Urothelium cell line (cell line): ENCODE data around the gene KIF16B.
"Not testable (repeated sequence)": the region's sequence is repeated elsewhere in the genome, so short reads cannot be mapped to it uniquely, and the experiment has no call there.

Experiments
- DNase-seq: peaks from one replicate; pipeline ENCODE4 v3.0.0; 2011; ENCODE audit warnings: low spot score, mixed read lengths
- FAIRE-seq: peaks from 2 replicates; lab custom pipeline; 2011; peaks lifted over from hg19 to GRCh38; lab: Jason Lieb, UNC

KIF16B gene

DNA sequence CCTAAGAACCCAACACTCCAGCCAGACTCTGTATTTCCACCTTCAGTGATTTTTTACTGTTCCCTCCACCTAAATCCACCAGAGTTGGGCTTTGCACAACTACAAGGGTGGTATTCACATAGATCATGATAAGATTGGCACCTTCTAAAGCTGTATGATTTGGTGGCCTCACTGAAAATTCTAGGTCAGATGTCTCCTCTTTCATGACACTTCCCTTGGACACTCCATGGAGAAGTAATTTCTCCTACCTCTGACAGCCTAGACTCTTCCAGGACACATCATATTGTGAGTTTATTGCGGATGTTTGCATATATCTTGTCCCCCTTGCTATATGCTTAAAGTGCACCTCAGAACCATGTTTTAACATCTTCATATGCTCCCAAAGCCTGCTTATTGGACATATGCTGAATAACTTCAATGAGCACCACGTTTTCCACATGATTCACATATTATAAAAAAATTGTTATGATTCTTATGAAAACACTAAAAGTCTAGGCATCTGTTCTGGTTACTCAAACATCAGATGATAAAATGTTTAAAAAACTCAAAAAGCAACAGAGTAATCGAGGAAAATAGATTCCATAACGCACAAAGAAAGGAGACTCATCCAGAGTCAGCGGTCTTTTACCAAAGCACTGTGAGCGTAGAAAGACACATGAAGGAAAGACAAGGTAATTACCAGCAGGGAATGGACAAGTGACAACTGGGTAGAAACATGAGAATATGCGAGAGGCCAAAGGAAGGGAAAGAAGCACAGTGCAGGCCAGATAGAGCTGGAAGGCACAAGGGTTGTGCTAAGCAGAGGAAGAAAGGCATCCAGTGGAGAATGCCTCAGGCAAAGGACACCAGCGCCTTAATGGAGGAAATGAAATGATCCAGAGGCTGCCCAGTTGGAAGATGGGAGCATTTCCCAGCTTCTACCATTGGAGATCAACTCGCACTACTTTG lies 46.5 kb downstream of the KIF16B start:
- DNase-seq (no peak), FAIRE-seq (no peak)

DNA sequence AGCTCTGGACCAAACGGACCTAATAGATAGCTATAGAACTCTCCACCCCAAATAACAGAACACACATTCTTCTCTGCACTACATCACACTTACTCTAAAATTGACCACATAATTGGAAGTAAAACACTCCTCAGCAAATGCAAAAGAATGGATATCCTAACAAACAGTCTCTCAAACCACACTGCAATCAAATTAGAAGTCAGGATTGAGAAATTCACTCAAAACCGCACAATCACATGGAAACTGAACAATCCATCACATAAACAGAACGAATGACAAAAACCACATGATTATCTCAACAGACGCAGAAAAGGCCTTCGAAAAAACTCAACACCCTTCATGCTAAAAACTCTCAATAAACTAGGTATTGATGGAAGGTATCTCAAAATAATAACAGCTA lies 50.6 kb downstream of the KIF16B start:
- FAIRE-seq, DNase-seq: not testable (repeated sequence)

DNA sequence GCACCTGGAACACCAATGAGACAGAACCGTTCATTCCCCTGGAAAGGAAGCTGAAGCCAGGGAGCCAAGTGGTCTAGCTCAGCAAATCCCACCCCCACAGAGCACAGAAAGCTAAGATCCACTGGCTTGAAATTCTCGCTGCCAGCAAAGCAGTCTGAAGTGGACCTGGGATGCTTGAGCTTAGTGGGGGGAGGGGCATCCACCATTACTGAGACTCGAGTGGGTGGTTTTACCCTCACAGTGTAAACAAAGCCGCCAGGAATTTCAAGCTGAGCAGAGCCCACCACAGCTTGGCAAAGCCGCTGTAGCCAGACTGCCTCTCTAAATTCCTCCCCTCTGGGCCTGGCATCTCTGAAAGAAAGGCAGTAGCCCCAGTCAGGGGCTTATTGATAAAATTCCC lies 53.1 kb downstream of the KIF16B start:
- DNase-seq (no peak), FAIRE-seq (no peak)

DNA sequence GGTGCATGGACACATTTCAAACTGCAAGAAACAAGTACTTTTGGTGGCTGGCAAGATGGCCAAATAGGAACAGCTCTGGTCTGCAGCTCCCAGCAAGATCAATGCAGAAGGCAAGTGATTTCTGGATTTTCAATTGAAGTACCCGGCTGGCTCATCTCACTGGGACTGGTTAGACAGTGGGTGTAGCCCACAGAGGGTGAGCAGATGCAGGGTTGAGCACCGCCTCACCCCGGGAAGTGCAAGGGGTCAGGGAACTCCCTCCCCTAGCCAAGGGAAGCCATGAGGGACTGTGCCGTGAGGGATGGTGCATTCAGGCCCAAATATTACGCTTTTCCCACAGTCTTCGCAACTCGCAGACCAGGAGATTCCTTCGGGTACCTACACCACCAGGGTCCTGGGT lies 53.6 kb downstream of the KIF16B start:
- not testable (repeated sequence) for DNase-seq, FAIRE-seq

DNA sequence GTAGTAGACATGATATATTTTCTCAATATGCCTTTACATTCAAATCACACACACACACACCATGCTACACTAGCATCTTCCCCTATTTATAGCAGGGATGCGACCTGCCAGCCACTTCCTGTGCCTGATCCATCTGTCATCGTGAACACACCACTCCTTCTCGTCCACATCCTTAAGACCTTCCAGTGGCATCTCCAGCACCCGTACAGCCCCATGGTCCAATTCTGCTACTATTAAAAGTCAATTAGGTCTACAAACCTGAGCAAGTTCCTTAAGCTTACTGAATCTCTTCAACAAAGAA lies 54.5 kb downstream of the KIF16B start:
- DNase-seq: no peak
- FAIRE-seq: no peak

DNA sequence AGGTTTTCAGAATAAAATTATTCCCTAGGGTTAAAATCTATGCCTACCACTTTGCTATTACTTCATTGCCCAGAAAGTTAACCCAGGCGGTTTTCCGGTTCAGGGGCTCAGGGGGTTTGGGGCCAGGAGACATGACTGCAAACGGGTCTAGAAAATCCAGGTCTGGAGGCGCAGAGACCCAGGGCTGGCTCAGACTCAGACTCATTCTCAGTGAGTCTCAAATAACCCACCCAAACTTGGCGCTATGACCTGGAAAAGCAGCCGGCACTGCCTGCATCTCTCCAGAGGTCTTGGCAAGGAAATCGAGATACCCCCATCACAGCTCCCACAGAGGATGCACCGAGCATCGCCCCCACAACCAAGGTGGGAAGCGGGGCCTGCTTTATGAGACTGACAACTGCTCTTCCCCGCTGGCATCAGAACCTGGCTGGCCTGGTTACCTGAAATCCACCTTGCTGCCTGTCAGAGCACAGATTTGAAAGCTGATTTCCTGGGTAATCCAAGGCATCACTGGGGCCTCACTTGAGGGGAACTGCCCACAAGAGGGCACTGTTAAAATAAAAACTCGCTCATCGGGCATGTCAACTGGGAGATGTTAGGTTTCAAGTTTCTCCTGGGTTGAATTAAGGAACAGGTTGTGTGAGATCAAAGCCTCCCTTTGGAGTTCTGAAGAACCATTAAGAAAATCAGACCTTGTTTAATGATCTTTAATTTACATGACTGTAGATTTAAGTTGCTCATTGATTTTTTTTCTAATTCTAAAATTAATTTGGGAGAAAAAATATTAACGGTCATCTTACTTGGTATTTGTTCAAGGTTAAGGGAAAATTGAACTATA lies 55.1 kb downstream of the KIF16B start:
- FAIRE-seq (no peak), DNase-seq (peak; percentile 68)

DNA sequence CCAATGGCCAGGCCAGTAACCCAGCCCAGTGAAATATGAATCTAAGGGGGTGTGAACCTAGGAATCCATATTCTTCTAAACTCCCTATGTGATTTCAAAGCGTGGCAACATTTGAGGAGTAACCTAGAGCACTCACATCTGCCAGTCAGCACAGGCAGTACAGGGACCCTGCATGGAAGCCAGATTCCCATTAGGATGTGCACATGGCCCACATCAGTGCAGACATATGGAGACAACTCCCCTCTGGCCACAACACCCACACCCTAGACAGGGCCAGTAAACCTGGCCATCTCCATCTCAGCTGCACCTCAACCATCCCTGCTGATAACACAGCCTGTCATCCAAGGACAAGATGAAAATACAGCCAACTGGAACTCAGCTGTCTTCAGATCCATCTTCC lies 56.5 kb downstream of the KIF16B start:
- FAIRE-seq: no peak
- DNase-seq: no peak

DNA sequence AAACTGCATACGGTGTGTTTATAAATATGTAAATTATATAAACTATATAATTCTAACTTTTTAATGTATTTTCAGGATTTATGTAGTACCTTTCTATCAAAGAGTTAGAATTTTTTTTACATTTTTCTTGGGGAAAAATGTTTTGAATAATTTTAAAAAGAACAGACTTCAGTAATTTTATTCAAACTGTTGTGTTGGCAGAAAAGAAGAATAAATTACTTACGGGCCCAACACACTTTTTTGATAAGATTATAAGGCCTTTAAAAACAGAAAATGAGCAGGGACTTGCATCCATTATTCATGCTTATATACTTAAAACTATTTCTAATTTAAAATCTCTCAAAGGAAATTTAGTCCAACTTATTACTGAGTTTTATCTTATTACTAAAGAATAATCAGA lies 58.2 kb downstream of the KIF16B start:
- no peak for FAIRE-seq
- DNase-seq: no peak

DNA sequence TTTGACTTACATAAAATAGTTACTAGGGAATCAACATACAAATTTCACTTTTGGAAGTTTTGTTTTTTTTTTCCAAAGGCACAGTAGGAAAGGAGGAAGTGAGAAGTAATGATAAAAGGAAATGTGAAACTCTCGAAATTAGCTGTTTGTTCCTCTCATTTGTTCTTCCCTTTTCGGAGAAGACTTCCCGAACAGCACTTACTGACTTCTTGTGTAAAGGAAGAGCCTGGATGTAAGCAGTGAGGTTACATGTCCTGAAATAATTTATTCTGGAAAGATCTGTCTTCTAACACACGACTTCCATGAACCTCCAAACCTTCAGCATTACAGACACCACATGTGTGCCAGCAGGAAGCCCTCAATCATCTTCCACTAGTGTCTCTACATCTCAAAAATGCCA lies 59.1 kb downstream of the KIF16B start:
- FAIRE-seq (no peak), DNase-seq (no peak)

DNA sequence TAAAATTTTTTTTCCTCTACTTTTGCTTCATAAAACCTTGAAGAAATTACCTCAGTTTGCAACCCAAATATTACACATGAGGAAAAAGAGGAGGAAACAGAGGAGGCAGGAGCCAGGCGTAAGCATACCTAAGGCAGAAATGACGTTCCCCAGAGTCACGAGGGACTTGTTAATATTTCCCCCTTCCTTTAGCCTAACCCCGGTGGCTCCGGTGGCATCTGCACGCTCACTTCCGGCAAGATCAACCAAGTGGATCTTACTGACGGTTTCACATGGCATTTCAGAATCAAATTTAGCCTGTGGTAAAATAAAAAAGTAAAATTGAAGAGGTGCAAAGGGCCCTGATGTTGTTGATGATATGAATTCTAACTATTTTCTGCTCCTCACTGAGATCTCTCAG lies 67.4 kb downstream of the KIF16B start:
- FAIRE-seq (no peak), DNase-seq (no peak)

DNA sequence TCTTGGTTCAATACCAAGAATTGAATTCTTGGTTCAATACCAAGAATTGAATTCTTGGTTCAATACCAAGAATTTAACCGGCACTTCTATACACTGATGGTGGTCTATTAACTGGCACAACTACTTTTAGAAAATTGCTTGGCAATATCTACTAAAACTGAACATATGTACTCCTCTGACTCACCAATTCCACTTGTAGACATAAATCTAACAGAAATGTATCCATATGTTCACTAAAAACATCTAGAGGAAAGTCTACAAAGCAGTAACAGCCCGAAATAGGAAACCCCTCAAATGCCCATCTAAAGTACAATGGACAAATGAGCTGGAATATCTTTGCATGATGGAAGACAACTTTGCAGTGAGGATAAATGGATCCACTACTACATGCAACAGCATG lies 71.9 kb downstream of the KIF16B start:
- FAIRE-seq: no peak
- DNase-seq: no peak

DNA sequence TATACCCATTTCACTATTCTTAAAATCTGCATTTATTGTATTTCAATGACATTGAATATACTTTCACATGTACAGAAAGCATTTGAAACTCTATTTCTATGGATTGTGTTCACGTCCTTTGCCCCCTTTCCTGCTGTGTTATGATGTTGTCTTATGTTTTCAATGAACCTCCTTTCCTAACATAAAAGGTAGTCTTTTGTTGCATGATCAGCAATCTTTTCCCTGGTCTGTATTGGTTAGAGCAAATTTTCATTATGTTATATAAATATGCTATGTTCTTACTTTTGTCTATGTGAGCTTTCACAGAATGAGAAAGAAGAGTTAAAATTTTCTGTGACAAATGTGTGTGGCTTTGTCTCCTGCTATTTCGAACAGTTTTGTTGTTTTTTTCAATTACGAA lies 73.1 kb downstream of the KIF16B start:
- DNase-seq (no peak), FAIRE-seq (no peak)

DNA sequence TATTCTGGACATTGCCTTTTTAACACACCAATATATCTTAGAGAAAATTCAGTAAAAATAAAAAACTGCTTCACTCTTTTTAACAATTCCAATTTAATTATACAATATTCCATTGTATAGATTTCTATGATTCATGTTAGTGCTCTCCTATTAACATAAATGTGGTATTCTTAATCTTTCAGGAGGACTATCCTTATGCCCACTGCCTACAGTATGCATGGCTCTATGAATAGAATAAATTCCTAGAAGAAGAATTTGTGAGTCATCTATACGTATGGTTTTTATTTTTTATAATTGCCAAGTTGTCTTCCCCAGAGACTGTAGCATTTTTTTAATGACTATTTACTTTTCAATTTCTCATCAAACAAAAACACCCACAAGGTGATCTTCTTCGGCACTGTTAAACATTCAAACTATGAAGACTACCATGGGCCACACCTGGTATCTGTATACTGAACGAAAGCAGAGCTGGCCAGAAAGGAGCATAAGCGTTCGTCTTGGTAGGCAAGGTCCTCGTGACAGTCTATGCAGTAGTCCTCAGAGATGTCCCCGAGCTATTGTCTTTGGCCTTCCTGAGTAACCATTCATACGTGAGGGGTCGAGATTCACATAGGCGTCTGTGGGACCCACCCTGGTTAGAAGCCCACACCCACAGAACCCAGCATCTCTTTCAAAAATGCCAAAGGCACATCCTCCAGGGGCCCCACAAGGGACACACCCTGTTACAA lies 74.6 kb downstream of the KIF16B start:
- FAIRE-seq (no peak), DNase-seq (no peak)

DNA sequence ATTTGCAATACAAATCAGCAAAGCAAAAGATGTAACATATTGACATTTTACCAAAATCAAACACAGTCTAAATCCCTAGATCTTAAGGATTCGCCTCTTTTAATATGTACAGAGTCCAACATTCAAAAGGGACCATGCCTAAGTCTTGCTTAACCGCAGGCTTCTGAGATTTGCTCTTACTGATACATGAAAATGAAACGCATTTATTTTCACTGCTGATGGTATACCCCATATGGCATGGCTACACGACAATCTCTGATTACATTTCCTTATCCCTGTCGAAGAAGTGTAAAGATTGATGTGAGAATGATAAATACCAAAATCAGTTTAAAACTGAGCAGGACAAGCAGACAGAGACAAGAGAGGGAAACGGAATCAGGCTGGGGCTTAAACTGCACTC lies 75.4 kb downstream of the KIF16B start:
- no peak for FAIRE-seq
- no peak for DNase-seq

DNA sequence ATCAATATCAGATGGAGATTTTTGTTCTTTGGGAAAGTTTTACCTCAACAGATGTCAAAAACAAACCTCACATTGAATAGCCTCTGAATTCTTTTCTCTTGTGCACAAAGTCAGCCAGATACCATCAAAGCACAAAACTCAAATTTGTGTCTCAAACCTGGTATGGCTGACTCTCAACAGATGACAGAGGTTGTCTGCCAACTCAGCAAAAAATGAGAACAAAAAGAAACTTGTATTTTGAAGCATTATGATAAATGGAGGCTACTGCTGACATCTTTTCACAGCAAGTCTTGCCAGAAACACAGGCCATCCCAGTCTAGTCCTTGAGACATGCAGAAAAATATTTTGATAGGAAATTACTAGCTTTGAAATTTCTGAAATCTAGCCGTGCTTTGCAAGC lies 79.8 kb downstream of the KIF16B start:
- no peak for DNase-seq
- no peak for FAIRE-seq

DNA sequence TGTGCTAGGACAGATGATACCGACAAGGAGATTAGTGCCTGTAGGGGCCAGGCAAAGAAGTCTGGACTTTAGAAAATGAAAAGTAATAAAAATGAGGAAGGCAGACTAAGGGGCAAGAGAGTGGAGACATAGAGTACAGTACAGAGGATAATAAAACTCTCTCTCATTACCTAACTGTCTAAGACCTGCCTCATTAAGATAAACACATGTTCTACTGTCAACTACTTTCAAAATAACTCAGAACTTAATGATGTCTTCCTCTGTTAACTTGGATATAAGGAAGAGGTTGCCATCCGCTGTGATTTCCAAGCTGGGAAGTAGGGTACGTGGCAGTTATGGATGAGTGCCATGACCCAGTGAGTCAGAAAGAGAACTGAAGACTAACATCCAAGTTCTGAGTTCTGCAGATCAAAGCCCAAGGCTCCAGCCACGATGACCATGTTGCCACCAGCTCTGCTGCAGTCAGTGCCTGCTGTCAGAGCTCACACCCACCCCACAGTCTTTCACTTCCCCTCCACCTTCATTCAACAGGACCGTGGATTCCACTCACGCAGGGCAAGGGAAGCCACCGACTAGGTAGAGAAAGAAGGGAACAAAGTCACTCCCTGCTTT lies 81.8 kb downstream of the KIF16B start:
- no peak for DNase-seq
- FAIRE-seq: no peak

DNA sequence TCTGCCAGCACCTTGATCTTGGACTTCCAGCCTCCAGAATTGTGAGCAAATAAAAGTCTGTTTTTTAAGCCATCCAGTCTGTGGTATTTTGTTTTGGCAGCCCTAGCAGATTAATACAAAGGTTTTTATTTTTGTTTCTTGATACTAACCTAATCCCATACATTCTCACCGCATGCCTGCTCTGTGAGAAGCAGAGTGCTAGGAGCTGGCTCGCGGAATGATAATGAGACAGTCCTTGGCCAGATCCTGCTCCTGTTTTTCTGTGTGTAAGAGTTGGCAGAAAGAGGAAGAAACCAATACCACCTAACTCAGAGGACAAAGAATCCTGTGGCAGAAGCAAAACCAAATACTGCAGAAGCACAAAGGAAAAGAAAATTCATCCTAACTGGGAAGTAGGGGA lies 82.6 kb downstream of the KIF16B start:
- no peak for DNase-seq
- no peak for FAIRE-seq

DNA sequence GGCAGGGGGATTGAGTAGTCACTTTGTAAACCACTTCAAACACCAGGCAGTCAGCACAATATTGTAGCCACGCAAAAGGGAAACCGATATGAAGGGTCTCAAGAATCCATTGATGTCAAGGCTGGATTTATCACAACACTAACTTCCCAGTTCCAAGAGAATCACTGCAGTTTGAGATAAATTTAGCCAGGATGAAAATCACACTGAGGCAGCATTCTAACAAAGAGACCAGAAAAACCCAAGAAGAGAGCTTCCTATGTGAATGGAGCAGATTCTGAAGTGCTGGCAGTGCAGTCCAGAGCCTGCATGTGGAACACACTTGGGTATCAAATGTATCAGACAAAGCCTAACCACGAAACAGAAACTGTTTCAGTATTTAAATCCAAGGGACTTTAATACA lies 84.6 kb downstream of the KIF16B start:
- no peak for DNase-seq
- no peak for FAIRE-seq

DNA sequence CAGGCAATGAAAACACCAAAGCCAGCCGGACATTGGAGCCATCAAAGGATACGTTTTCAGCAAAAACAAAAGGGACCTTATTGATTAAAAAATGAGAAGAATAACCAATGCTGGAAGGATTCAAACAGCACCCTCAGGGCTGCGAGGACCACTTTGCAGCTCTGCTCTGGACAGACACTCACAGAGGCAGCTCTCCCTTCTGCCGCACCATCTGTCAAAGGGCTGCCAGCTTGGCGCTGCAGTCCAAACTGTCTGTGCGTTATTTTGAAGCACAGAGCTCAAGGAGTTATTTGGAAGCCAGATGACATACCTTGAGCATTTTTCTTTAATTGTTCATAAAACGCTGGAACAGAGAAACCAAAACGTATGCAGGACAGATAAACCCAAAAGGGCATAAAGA lies 85.2 kb downstream of the KIF16B start:
- no peak for FAIRE-seq
- DNase-seq: no peak

DNA sequence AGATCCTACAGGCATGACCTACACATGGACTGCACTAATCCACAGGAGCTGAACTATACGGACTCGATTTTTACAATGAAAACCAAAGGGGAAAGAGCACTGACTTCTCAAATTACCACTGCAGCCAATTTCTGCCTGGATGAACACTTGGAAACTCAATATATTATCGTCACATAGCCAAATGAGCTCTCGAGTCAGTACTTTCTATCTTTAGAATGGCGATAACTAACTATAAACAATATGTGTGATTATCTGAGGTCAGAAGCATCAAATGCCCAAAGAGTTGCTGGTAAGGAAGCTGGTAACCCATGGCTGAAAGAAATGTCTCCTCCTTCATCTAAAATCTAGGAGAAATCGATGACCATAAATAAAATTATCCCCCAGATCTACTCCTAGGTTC lies 86.7 kb downstream of the KIF16B start:
- no peak for FAIRE-seq
- no peak for DNase-seq

DNA sequence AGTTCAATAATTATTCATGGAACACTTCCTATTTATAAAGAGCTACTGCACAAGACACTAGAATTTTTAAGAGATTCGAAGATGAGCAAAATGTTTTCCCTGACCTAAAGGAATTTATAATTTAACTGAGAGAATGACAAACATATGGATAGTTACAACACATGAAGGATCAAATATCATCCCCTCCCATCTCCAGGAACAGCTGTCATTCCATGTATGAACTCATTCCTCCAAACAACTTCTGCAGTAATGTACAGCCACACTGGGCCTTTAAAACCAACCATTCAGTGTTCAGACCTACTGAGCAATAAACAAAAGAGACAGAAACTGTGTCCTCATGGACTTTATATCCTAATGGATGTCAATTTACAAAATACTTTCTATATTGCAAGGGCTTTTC lies 87.8 kb downstream of the KIF16B start:
- DNase-seq: no peak

More for the DNA sequence above, 87.8 kb downstream of the KIF16B start:
- no peak for FAIRE-seq
